Adipocyte (in vitro differentiated cells): ENCODE data around the gene MAGEB17.
A peak's percentile ranks its signal among the peaks of the same experiment; 100 is the strongest.

Source experiments
- DNase-seq: peaks from one replicate; pipeline ENCODE4 v3.0.0-alpha.2; 2015; ENCODE audit warnings: low read depth
- H3K27me3 ChIP-seq: replicated peaks from 2 replicates; pipeline ENCODE4 v1.7.0; 2013; ENCODE audit warnings: mild to moderate bottlenecking, low read length, moderate library complexity; ENCODE audit not compliant: control insufficient read depth, insufficient read depth
- H3K36me3 ChIP-seq: 2 replicates; pipeline ENCODE4 v1.7.0; 2013; ENCODE audit warnings: low read length, mild to moderate bottlenecking, moderate library complexity; ENCODE audit not compliant: control insufficient read depth, insufficient read depth, severe bottlenecking
- H3K4me1 ChIP-seq: 2 replicates; pipeline ENCODE4 v1.7.0; 2013; ENCODE audit warnings: mild to moderate bottlenecking, low read length, moderate library complexity; ENCODE audit not compliant: control insufficient read depth, insufficient read depth
- H3K4me3 ChIP-seq: 2 replicates; pipeline ENCODE4 v1.7.0; 2013; ENCODE audit warnings: mild to moderate bottlenecking, low read length, moderate library complexity
- H3K9ac ChIP-seq: 2 replicates; pipeline ENCODE4 v1.7.0; 2013; ENCODE audit warnings: mild to moderate bottlenecking, low read length, moderate library complexity
- H3K9me3 ChIP-seq: 2 replicates; pipeline ENCODE4 v1.7.0; 2013; ENCODE audit warnings: mild to moderate bottlenecking, low read length, moderate library complexity; ENCODE audit not compliant: control insufficient read depth

MAGEB17 gene

DNA sequence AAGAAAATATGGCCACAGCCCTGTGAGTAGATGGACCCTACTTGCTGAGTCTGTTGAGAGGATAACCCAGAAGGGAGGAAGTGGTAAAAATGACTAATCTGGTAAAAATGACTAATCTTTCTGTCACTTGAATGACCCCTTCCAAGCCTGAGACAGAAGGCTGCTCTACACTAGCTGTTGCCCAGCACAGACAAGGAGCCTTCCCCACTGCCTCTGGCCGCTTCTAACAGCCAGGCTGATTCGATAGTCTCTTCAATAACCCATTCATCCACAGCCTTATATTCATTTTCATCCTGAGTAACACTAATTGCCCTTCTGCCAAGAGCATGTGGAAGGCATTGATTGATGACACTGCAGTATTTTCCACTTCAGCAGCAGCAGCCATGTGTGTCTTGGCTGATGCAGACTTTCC is 18.4 kb downstream of the MAGEB17 start:
- Histone ChIP-seq H3K9ac (no peak overlapping the region), H3K4me1 (peaks cover 2% of the 10 kb centered on the region), H3K27me3 (no peaks in the 10 kb centered on the region), H3K36me3 (no peaks in the 10 kb centered on the region), H3K4me3 (no peak overlapping the region), H3K9me3 (no peaks in the 10 kb centered on the region)
- peak; percentile 38 for DNase-seq

GRCh38 chrX:16186380-16187007 is 19.2 kb downstream of the MAGEB17 start:
- no peaks in the 10 kb centered on the region for H3K9me3 ChIP-seq
- H3K27me3 ChIP-seq: no peaks in the 10 kb centered on the region
- H3K9ac ChIP-seq: no peak overlapping the region
- no peak overlapping the region for H3K4me3 ChIP-seq
- no peaks in the 10 kb centered on the region for H3K36me3 ChIP-seq
- DNase-seq: no peak
- H3K4me1 ChIP-seq: peaks cover 2% of the 10 kb centered on the region

DNA sequence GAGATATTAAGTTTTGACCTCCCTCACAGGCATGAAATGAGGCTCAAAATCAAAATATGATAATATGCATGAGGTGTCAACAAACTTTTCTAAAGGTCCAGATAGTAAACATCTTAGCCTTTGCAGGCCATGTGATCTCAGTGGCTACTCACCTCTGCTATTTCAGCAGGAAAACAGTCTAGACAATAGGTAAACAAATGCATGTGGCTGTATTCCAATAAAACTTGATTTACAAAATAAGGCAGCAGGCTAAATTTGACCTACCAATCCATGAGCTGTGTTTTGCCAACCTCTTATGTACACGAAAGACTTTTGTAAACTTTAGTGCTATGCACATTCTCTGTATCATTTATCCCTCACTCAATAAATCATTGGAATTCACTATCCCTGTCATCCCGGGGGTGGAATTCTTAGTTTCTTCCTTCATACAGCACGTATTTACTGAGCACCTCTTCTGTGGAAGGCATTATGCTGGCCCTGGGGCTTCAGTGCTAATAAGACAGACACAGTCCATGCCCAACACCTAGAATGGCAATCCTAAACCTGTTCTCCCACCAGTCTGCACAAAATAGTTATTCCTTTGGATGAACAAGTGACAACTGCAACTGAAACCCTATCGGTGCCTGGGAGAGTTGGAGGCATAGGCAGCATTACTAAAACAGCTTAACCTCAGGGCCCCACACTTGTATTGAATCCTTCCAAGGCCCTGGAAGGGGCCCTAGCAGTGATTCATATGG is 19.9 kb downstream of the MAGEB17 start:
- no peak for DNase-seq
- no peak overlapping the region for H3K4me3 ChIP-seq
- peaks cover 3% of the 10 kb centered on the region for H3K27me3 ChIP-seq
- no peak overlapping the region for H3K9ac ChIP-seq
- H3K9me3 ChIP-seq: no peaks in the 10 kb centered on the region
- H3K4me1 ChIP-seq: peaks cover 2% of the 10 kb centered on the region
- H3K36me3 ChIP-seq: no peaks in the 10 kb centered on the region

GRCh38 chrX:16188687-16189086 is 21.4 kb downstream of the MAGEB17 start:
- H3K4me1 ChIP-seq: peaks cover 2% of the 10 kb centered on the region
- H3K9me3 ChIP-seq: no peaks in the 10 kb centered on the region
- no peak overlapping the region for H3K4me3 ChIP-seq
- peaks cover 3% of the 10 kb centered on the region for H3K27me3 ChIP-seq
- H3K9ac ChIP-seq: no peak overlapping the region
- peak; percentile 7 for DNase-seq
- H3K36me3 ChIP-seq: no peaks in the 10 kb centered on the region

DNA sequence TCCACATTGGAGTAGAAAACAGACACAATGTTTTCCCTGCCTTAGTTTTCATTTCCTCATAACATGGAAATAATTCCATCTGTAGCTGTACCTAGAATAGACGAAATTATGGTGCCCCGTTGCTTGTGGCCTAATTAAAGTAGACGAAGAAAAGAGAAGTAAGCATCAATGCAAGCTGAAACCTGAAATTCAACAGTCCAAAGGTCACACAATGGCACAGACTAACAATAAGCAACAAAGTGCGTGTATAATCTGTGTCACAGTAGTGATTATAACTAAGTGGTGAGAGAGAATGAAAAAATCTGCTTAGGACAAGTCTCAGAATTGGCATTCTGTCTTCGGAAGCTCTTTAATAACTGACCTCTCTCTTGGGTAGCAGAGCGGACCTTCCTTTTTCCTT is 24.3 kb downstream of the MAGEB17 start:
- no peak overlapping the region for H3K9ac ChIP-seq
- H3K27me3 ChIP-seq: peaks cover 3% of the 10 kb centered on the region
- no peaks in the 10 kb centered on the region for H3K36me3 ChIP-seq
- no peaks in the 10 kb centered on the region for H3K4me1 ChIP-seq
- no peak for DNase-seq
- H3K4me3 ChIP-seq: no peak overlapping the region
- no peaks in the 10 kb centered on the region for H3K9me3 ChIP-seq

- Histone ChIP-seq H3K4me3 (no peak overlapping the region), H3K36me3 (no peaks in the 10 kb centered on the region), H3K9me3 (no peaks in the 10 kb centered on the region), H3K9ac (no peak overlapping the region), H3K4me1 (no peaks in the 10 kb centered on the region), H3K27me3 (peaks cover 3% of the 10 kb centered on the region)
- no peak for DNase-seq
Measured at GRCh38 chrX:16196829-16197228, 29.5 kb downstream of the MAGEB17 start.

- DNase-seq: no peak
- Histone ChIP-seq H3K4me3 (no peak overlapping the region), H3K9me3 (no peaks in the 10 kb centered on the region)
Measured at GRCh38 chrX:16199343-16199742, 32.1 kb downstream of the MAGEB17 start.

DNA sequence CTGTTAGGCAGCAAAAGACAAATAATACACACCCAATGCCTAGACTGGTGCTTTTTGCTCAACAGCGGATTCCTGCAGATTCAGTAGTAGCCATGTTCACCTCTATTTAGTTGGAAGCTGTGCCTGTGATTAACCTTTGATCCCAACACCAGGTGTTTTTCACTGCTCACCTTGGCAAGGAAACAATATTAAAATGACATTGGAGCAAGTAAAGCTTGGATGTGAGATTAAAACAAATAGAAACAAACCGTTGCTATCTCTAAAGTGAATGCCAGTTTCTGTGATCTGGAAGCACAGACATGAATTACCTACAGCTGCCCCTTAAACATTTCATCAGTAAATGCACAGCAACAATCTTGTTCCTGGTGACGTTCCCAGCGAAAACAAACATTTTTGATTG is 35.7 kb downstream of the MAGEB17 start:
- peaks cover 3% of the 10 kb centered on the region for H3K4me1 ChIP-seq
- H3K36me3 ChIP-seq: no peaks in the 10 kb centered on the region
- no peaks in the 10 kb centered on the region for H3K9me3 ChIP-seq
- no peak overlapping the region for H3K9ac ChIP-seq
- no peaks in the 10 kb centered on the region for H3K27me3 ChIP-seq
- DNase-seq: no peak
- H3K4me3 ChIP-seq: no peak overlapping the region

More at GRCh38 chrX:16199343-16199742, 32.1 kb downstream of the MAGEB17 start:
- H3K4me1 ChIP-seq: no peaks in the 10 kb centered on the region
- H3K27me3 ChIP-seq: no peaks in the 10 kb centered on the region
- no peaks in the 10 kb centered on the region for H3K36me3 ChIP-seq
- no peak overlapping the region for H3K9ac ChIP-seq

GRCh38 chrX:16204538-16204937 is 37.3 kb downstream of the MAGEB17 start:
- H3K9ac ChIP-seq: no peak overlapping the region
- no peaks in the 10 kb centered on the region for H3K36me3 ChIP-seq
- H3K4me3 ChIP-seq: no peak overlapping the region
- H3K9me3 ChIP-seq: no peaks in the 10 kb centered on the region
- no peak for DNase-seq
- H3K27me3 ChIP-seq: no peaks in the 10 kb centered on the region
- H3K4me1 ChIP-seq: peaks cover 3% of the 10 kb centered on the region

DNA sequence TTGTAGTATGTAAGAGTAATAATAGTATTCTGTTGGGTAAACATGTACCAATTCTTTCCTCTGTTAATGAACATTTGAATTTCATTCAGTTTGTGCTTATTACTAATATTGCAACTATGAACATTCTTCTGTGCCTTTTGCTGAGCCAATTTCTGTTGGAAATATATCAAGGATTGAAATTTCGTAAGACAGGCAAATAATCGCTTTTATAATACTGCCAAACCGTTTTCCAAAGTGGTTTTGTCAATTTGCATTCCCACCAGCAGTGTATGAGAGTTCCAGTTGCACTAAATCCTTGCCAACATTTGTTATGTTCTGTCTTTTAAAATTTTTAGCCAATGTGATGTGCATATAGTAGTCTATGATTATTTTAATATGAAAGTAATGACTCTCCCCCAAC is 38.6 kb downstream of the MAGEB17 start:
- Histone ChIP-seq H3K9me3 (no peaks in the 10 kb centered on the region), H3K36me3 (no peaks in the 10 kb centered on the region), H3K4me1 (peaks cover 3% of the 10 kb centered on the region), H3K9ac (no peak overlapping the region), H3K4me3 (no peak overlapping the region), H3K27me3 (no peaks in the 10 kb centered on the region)
- DNase-seq: no peak

DNA sequence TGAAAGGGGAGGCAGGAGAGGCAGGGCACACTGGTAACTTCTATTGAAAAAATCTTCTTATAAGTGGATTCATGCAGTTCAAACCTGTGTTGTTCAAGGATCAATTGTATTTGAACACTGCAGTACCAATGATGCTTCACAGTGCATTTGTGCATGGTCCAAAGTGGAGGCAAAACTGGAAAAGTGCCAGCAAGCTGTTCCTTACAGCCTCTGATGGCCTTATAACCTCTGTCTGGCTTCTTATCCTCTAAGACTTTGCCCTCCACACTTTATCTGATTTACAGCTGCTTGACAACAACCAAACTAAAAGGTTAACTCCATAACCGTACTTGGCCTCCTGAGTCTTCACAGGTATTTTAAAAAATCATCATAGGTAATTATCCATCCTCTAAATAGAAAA is 40.4 kb downstream of the MAGEB17 start:
- peaks cover 3% of the 10 kb centered on the region for H3K4me1 ChIP-seq
- no peaks in the 10 kb centered on the region for H3K27me3 ChIP-seq
- no peaks in the 10 kb centered on the region for H3K36me3 ChIP-seq
- no peak overlapping the region for H3K9ac ChIP-seq
- DNase-seq: no peak
- H3K9me3 ChIP-seq: no peaks in the 10 kb centered on the region
- H3K4me3 ChIP-seq: no peak overlapping the region
